Measurements from ENCODE around the gene NOL4L. TPM values are rescaled to one million over a fixed set of nuclear protein-coding genes. Genes with fewer than 3 reads are reported as not detected.

The NOL4L gene
- polyA plus RNA-seq, 1 experiment: 10.9 TPM

GRCh38 chr20:32624687-32625345 lies 39.7 kb upstream of the NOL4L start:
- Histone ChIP-seq H3K36me3 (ENCODE audit: control insufficient read depth, insufficient read depth, low read length) (no peaks in the 10 kb centered on the region), H3K4me3 (ENCODE audit: low read depth, low read length) (no peak overlapping the region), H3K27me3 (ENCODE audit: control insufficient read depth, insufficient read depth, low read length) (no peaks in the 10 kb centered on the region; the same call in none of the 2 replicates)
- ChIA-PET CTCF (no interaction called here), POLR2A (no interaction called here)
- TF ChIP-seq CTCF (IDR thresholded peaks at IDR 0.05; ENCODE audit: insufficient read depth, low read depth, low read length): no peak
- DNase-seq (ENCODE audit: low read depth): no peak

- no peak for TF ChIP-seq CTCF (IDR thresholded peaks at IDR 0.05; ENCODE audit: insufficient read depth, low read depth, low read length)
- DNase-seq (ENCODE audit: low read depth): no peak
- no peaks in the 10 kb centered on the region for H3K36me3 ChIP-seq (ENCODE audit: control insufficient read depth, insufficient read depth, low read length)
- H3K4me3 ChIP-seq (ENCODE audit: low read depth, low read length): no peak overlapping the region
- ChIA-PET POLR2A (no interaction called here), CTCF (no interaction called here)
- H3K27me3 ChIP-seq (ENCODE audit: control insufficient read depth, insufficient read depth, low read length): peaks cover 3% of the 10 kb centered on the region
Measured at GRCh38 chr20:32623667-32624157, 38.6 kb upstream of the NOL4L start.

- peaks cover 3% of the 10 kb centered on the region for H3K27me3 ChIP-seq (ENCODE audit: control insufficient read depth, insufficient read depth, low read length)
- ChIA-PET POLR2A (no interaction called here), CTCF (no interaction called here)
- H3K36me3 ChIP-seq (ENCODE audit: control insufficient read depth, insufficient read depth, low read length): no peaks in the 10 kb centered on the region
- no peak overlapping the region for H3K4me3 ChIP-seq (ENCODE audit: low read depth, low read length)
- no peak for TF ChIP-seq CTCF (IDR thresholded peaks at IDR 0.05; ENCODE audit: insufficient read depth, low read depth, low read length)
- DNase-seq (ENCODE audit: low read depth): no peak
Measured at GRCh38 chr20:32622585-32623468, 37.7 kb upstream of the NOL4L start.

GRCh38 chr20:32621891-32622584 lies 36.9 kb upstream of the NOL4L start:
- ChIA-PET POLR2A (no interaction called here), CTCF (no interaction called here)

More at GRCh38 chr20:32621891-32622584, 36.9 kb upstream of the NOL4L start:
- DNase-seq (ENCODE audit: low read depth): no peak
- Histone ChIP-seq H3K27me3 (ENCODE audit: control insufficient read depth, insufficient read depth, low read length) (peaks cover 3% of the 10 kb centered on the region), H3K36me3 (ENCODE audit: control insufficient read depth, insufficient read depth, low read length) (no peaks in the 10 kb centered on the region), H3K4me3 (ENCODE audit: low read depth, low read length) (no peak overlapping the region)
- no peak for TF ChIP-seq CTCF (IDR thresholded peaks at IDR 0.05; ENCODE audit: insufficient read depth, low read depth, low read length)

All from BJ (cell line).